MM.1S (cell line): ENCODE data around the gene NEIL1.

Experiments used
- EZH2 ChIP-seq: fragments of 300-600 bp; sonication (generic); optimal IDR thresholded peaks from 2 replicates; pipeline ENCODE3; 2017; ENCODE audit warnings: low read depth, mild to moderate bottlenecking, antibody characterized with exemption, low read length, mixed read lengths
- EZH2phosphoT487 ChIP-seq: fragments of 300-600 bp; sonication (generic); IDR thresholded peaks from 2 replicates; pipeline ENCODE4 v1.6.1; 2018; ENCODE audit warnings: antibody characterized with exemption, low read length
- TF ChIP-seq, protein P1 (sequence below): fragments of 300-600 bp; sonication (generic); IDR thresholded peaks from 2 replicates; pipeline ENCODE4 v1.5.1; 2016; ENCODE audit warnings: antibody characterized with exemption, low read length, mixed read lengths

DNA sequence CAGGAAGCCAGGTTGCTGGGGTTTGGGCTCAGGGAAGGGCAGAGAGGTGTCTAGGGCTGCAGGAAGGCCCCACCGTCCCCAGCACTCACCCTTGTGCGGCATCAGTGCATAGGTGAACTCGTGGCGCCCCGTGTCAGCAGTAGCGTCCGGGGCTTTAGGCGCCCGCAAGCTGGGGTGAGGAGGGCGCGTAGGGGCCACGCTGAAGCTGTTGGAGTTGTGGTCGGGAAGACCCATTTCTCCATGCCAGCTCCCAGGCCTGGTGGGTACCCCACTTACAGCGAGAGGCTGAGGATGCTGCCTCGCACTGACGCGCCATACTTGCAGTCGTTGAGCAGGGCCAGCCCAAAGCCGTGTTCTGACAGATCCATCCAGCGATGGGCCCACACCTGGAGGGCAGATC, 9.7 kb downstream of the NEIL1 start:
- TF ChIP-seq, protein P1, sequence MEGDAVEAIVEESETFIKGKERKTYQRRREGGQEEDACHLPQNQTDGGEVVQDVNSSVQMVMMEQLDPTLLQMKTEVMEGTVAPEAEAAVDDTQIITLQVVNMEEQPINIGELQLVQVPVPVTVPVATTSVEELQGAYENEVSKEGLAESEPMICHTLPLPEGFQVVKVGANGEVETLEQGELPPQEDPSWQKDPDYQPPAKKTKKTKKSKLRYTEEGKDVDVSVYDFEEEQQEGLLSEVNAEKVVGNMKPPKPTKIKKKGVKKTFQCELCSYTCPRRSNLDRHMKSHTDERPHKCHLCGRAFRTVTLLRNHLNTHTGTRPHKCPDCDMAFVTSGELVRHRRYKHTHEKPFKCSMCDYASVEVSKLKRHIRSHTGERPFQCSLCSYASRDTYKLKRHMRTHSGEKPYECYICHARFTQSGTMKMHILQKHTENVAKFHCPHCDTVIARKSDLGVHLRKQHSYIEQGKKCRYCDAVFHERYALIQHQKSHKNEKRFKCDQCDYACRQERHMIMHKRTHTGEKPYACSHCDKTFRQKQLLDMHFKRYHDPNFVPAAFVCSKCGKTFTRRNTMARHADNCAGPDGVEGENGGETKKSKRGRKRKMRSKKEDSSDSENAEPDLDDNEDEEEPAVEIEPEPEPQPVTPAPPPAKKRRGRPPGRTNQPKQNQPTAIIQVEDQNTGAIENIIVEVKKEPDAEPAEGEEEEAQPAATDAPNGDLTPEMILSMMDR = no peak
- TF ChIP-seq EZH2 (no peak), EZH2phosphoT487 (no peak)
